ENCODE measurements around the gene FOXJ1.
A peak's percentile ranks its signal among the peaks of the same experiment; 100 is the strongest.

Gene FOXJ1

GRCh38 chr17:76131051-76131691, 9.9 kb downstream of the FOXJ1 start:
- in situ Hi-C loops (cut with MboI; ENCODE audit: low pct_unique_long_range_greater_than_20kb, low sequenced_read_pairs) = no loop called here
- DNase-seq = no peak

GRCh38 chr17:76130473-76130872, 10.6 kb downstream of the FOXJ1 start:
- no peak for DNase-seq
- in situ Hi-C loops (cut with MboI; ENCODE audit: low pct_unique_long_range_greater_than_20kb, low sequenced_read_pairs) = no loop called here

- in situ Hi-C loops (cut with MboI; ENCODE audit: low pct_unique_long_range_greater_than_20kb, low sequenced_read_pairs) = loop anchor here (10.0 kb wide), 1 partner anchor 149 kb away; no protein-coding TSS in a partner anchor
- DNase-seq = no peak
Observed at GRCh38 chr17:76125922-76126321, 15.1 kb downstream of the FOXJ1 start.

- no peak for DNase-seq
- in situ Hi-C loops (cut with MboI; ENCODE audit: low pct_unique_long_range_greater_than_20kb, low sequenced_read_pairs) = loop anchor here (10.0 kb wide), 1 partner anchor 149 kb away; no protein-coding TSS in a partner anchor
Observed at GRCh38 chr17:76125391-76125675, 15.7 kb downstream of the FOXJ1 start.

- in situ Hi-C loops (cut with MboI; ENCODE audit: low pct_unique_long_range_greater_than_20kb, low sequenced_read_pairs) = loop anchor here (10.0 kb wide), 1 partner anchor 150 kb away; no protein-coding TSS in a partner anchor
- DNase-seq = peak; percentile 28
Observed at GRCh38 chr17:76124582-76125390, 16.3 kb downstream of the FOXJ1 start.

GRCh38 chr17:76123749-76124581, 17.1 kb downstream of the FOXJ1 start:
- in situ Hi-C loops (cut with MboI; ENCODE audit: low pct_unique_long_range_greater_than_20kb, low sequenced_read_pairs) = loop anchor here (10.0 kb wide), 1 partner anchor 151 kb away; no protein-coding TSS in a partner anchor

GRCh38 chr17:76123191-76123499, 17.9 kb downstream of the FOXJ1 start:
- in situ Hi-C loops (cut with MboI; ENCODE audit: low pct_unique_long_range_greater_than_20kb, low sequenced_read_pairs) = loop anchor here (10.0 kb wide), 1 partner anchor 152 kb away; no protein-coding TSS in a partner anchor
- no peak for DNase-seq

More at GRCh38 chr17:76123749-76124581, 17.1 kb downstream of the FOXJ1 start:
- DNase-seq = no peak

GRCh38 chr17:76122431-76123190, 18.4 kb downstream of the FOXJ1 start:
- DNase-seq = no peak
- in situ Hi-C loops (cut with MboI; ENCODE audit: low pct_unique_long_range_greater_than_20kb, low sequenced_read_pairs) = loop anchor here (10.0 kb wide), 1 partner anchor 152 kb away; no protein-coding TSS in a partner anchor

GRCh38 chr17:76121932-76122430, 19.1 kb downstream of the FOXJ1 start:
- DNase-seq = no peak
- in situ Hi-C loops (cut with MboI; ENCODE audit: low pct_unique_long_range_greater_than_20kb, low sequenced_read_pairs) = loop anchor here (10.0 kb wide), 1 partner anchor 153 kb away; no protein-coding TSS in a partner anchor

- in situ Hi-C loops (cut with MboI; ENCODE audit: low pct_unique_long_range_greater_than_20kb, low sequenced_read_pairs) = loop anchor here (10.0 kb wide), 1 partner anchor 154 kb away; no protein-coding TSS in a partner anchor
- no peak for DNase-seq
Observed at GRCh38 chr17:76120658-76121008, 20.4 kb downstream of the FOXJ1 start.

GRCh38 chr17:76119409-76120371, 21.4 kb downstream of the FOXJ1 start:
- DNase-seq = no peak
- in situ Hi-C loops (cut with MboI; ENCODE audit: low pct_unique_long_range_greater_than_20kb, low sequenced_read_pairs) = loop anchor here (10.0 kb wide), 1 partner anchor 155 kb away; no protein-coding TSS in a partner anchor

GRCh38 chr17:76115138-76115754, 25.8 kb downstream of the FOXJ1 start:
- no peak for DNase-seq
- in situ Hi-C loops (cut with MboI; ENCODE audit: low pct_unique_long_range_greater_than_20kb, low sequenced_read_pairs) = no loop called here

- no peak for DNase-seq
- in situ Hi-C loops (cut with MboI; ENCODE audit: low pct_unique_long_range_greater_than_20kb, low sequenced_read_pairs) = no loop called here
Observed at GRCh38 chr17:76111956-76112355, 29.1 kb downstream of the FOXJ1 start.

GRCh38 chr17:76107509-76107908, 33.5 kb downstream of the FOXJ1 start:
- peak; percentile 26 for DNase-seq
- in situ Hi-C loops (cut with MboI; ENCODE audit: low pct_unique_long_range_greater_than_20kb, low sequenced_read_pairs) = no loop called here

- in situ Hi-C loops (cut with MboI; ENCODE audit: low pct_unique_long_range_greater_than_20kb, low sequenced_read_pairs) = no loop called here
- peak; percentile 17 for DNase-seq
Observed at GRCh38 chr17:76106703-76107102, 34.3 kb downstream of the FOXJ1 start.

GRCh38 chr17:76104896-76105231, 36.2 kb downstream of the FOXJ1 start:
- in situ Hi-C loops (cut with MboI; ENCODE audit: low pct_unique_long_range_greater_than_20kb, low sequenced_read_pairs) = no loop called here
- no peak for DNase-seq

GRCh38 chr17:76104140-76104895, 36.7 kb downstream of the FOXJ1 start:
- DNase-seq = no peak

More at GRCh38 chr17:76104140-76104895, 36.7 kb downstream of the FOXJ1 start:
- in situ Hi-C loops (cut with MboI; ENCODE audit: low pct_unique_long_range_greater_than_20kb, low sequenced_read_pairs) = no loop called here

Measured in KBM-7 (cell line).